Activated naive CD8-positive, alpha-beta T cell treated with anti-CD3 and anti-CD28 coated beads, Interleukin-2, amount 50 U/mL, for 24 hours (primary cell): ENCODE results near the gene EEPD1.

Experiments used
- ATAC-seq: fragments of 150-1000 bp; cut with Tn5 transposase; one replicate; pipeline ENCODE4 v1.10.0; 2021
- DNase-seq: peaks from one replicate; pipeline ENCODE4 v3.0.0; 2021
- H3K27ac Mint-ChIP-seq: one replicate; pipeline ENCODE4 v1.8.0; 2021; ENCODE audit warnings: mild to moderate bottlenecking, mixed read lengths
- H3K27me3 Mint-ChIP-seq: one replicate; pipeline ENCODE4 v1.8.0; 2021; ENCODE audit warnings: mixed read lengths
- H3K36me3 Mint-ChIP-seq: one replicate; pipeline ENCODE4 v1.8.0; 2021; ENCODE audit warnings: low read depth, mixed read lengths
- H3K4me1 Mint-ChIP-seq: one replicate; pipeline ENCODE4 v1.8.0; 2021; ENCODE audit warnings: mixed read lengths
- H3K4me3 Mint-ChIP-seq: one replicate; pipeline ENCODE4 v1.8.0; 2021; ENCODE audit warnings: mild to moderate bottlenecking, moderate library complexity, mixed read lengths
- H3K9me3 Mint-ChIP-seq: one replicate; pipeline ENCODE4 v1.8.0; 2021; ENCODE audit warnings: mixed read lengths

Gene EEPD1

DNA sequence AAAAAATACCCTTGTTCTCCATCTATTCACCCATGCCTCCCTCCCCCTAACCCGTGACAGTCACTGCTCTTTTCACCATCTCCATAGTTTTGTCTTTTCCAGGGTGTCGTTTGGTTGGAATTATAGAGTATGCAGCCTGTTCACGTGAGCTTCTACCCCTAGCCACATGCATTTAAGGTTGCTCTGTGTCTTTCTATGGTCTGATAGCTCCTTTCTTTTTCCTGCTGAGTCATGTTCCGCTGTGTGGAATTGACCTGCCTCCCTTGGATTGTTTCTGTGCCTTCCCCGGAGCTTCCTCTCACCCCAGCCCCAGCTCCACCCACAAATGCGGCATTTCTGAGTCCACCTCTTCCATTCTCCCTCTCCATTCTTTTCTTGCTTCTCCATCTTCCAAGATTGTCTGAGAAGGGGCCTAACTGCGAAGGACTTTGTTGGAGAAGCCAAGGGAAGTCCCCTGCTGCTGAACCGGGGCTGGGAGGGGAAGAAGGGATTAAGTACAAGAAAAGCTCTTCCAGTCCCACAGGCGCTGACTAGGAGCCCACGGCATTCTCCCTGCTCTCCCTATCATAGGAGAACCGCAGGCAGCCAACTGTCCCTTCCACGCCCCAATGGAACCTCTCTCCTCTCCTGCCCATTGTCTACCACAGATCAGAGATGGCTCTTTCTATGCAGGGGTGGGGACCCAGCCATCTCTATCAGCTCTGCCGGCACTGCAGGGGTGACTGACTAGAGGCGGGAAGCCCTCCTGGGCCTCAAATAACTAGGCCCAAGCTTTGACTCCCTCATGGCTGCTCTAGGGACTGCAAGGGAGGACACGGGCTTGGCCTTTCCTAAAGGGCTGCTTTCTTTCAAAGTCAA lies 149.1 kb downstream of the EEPD1 start:
- Mint-ChIP-seq H3K27ac (no peak overlapping the region), H3K4me3 (no peak overlapping the region), H3K9me3 (no peaks in the 10 kb centered on the region), H3K4me1 (no peaks in the 10 kb centered on the region), H3K36me3 (no peaks in the 10 kb centered on the region), H3K27me3 (no peaks in the 10 kb centered on the region)
- DNase-seq (no peak), ATAC-seq (no peak)

- Mint-ChIP-seq H3K9me3 (no peaks in the 10 kb centered on the region), H3K4me1 (no peaks in the 10 kb centered on the region), H3K36me3 (no peaks in the 10 kb centered on the region), H3K4me3 (no peak overlapping the region), H3K27me3 (no peaks in the 10 kb centered on the region), H3K27ac (no peak overlapping the region)
- ATAC-seq (no peak), DNase-seq (no peak)
Measured at GRCh38 chr7:36303202-36304098, 150.4 kb downstream of the EEPD1 start.

- H3K4me3 Mint-ChIP-seq, result no peak overlapping the region
- no peaks in the 10 kb centered on the region for H3K36me3 Mint-ChIP-seq
- no peaks in the 10 kb centered on the region for H3K4me1 Mint-ChIP-seq
- H3K27ac Mint-ChIP-seq, result no peak overlapping the region
- H3K9me3 Mint-ChIP-seq, result no peaks in the 10 kb centered on the region
- no peak for ATAC-seq
- DNase-seq, result no peak
- no peaks in the 10 kb centered on the region for H3K27me3 Mint-ChIP-seq
Measured at GRCh38 chr7:36304099-36304425, 151.0 kb downstream of the EEPD1 start.

GRCh38 chr7:36305226-36305625 lies 152.2 kb downstream of the EEPD1 start:
- no peak overlapping the region for H3K27ac Mint-ChIP-seq

DNA sequence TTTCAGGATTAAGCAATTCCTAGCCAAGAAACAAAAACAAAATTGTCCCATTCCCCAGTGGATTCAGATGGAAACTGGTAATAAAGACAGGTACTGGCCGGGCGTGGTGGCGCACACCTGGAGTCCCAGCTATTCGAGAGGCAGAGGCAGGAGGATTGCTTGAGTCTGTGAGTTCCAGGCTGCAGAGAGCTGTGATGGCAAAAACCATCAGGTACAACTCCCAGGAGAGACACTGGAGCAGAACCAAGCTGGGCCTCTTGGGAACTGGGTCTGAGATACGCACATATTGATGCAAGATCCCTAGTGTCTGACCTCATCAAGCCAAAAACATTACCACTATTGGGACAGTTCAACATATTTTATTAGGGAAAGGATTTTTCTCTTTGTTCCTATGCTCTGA lies 152.6 kb downstream of the EEPD1 start:
- Mint-ChIP-seq H3K27me3 (no peaks in the 10 kb centered on the region), H3K4me3 (no peak overlapping the region), H3K27ac (no peak overlapping the region), H3K9me3 (no peaks in the 10 kb centered on the region), H3K4me1 (no peaks in the 10 kb centered on the region), H3K36me3 (no peaks in the 10 kb centered on the region)
- ATAC-seq, result no peak
- DNase-seq, result no peak

More at GRCh38 chr7:36305226-36305625, 152.2 kb downstream of the EEPD1 start:
- Mint-ChIP-seq H3K4me1 (no peaks in the 10 kb centered on the region), H3K4me3 (no peak overlapping the region), H3K9me3 (no peaks in the 10 kb centered on the region), H3K27me3 (no peaks in the 10 kb centered on the region), H3K36me3 (no peaks in the 10 kb centered on the region)
- no peak for DNase-seq
- no peak for ATAC-seq

- Mint-ChIP-seq H3K27ac (no peak overlapping the region), H3K27me3 (no peaks in the 10 kb centered on the region), H3K4me1 (no peaks in the 10 kb centered on the region), H3K36me3 (no peaks in the 10 kb centered on the region), H3K4me3 (no peak overlapping the region), H3K9me3 (no peaks in the 10 kb centered on the region)
- ATAC-seq, result no peak
- DNase-seq, result no peak
Measured at GRCh38 chr7:36306222-36306621, 153.2 kb downstream of the EEPD1 start.

- H3K4me1 Mint-ChIP-seq, result no peaks in the 10 kb centered on the region
- no peak for DNase-seq
- no peaks in the 10 kb centered on the region for H3K36me3 Mint-ChIP-seq
- H3K9me3 Mint-ChIP-seq, result no peaks in the 10 kb centered on the region
- no peak for ATAC-seq
- no peak overlapping the region for H3K27ac Mint-ChIP-seq
- H3K4me3 Mint-ChIP-seq, result no peak overlapping the region
- no peaks in the 10 kb centered on the region for H3K27me3 Mint-ChIP-seq
Measured at GRCh38 chr7:36306722-36307121, 153.7 kb downstream of the EEPD1 start.

GRCh38 chr7:36308031-36308430 lies 155.0 kb downstream of the EEPD1 start:
- Mint-ChIP-seq H3K4me1 (no peaks in the 10 kb centered on the region), H3K27ac (no peak overlapping the region), H3K36me3 (no peaks in the 10 kb centered on the region), H3K9me3 (no peaks in the 10 kb centered on the region), H3K4me3 (no peak overlapping the region), H3K27me3 (no peaks in the 10 kb centered on the region)
- DNase-seq, result no peak
- ATAC-seq, result no peak

GRCh38 chr7:36309301-36309700 lies 156.2 kb downstream of the EEPD1 start:
- H3K27ac Mint-ChIP-seq, result no peak overlapping the region
- H3K4me1 Mint-ChIP-seq, result no peaks in the 10 kb centered on the region
- DNase-seq, result no peak
- no peaks in the 10 kb centered on the region for H3K9me3 Mint-ChIP-seq
- no peaks in the 10 kb centered on the region for H3K36me3 Mint-ChIP-seq
- no peak overlapping the region for H3K4me3 Mint-ChIP-seq
- ATAC-seq, result no peak
- no peaks in the 10 kb centered on the region for H3K27me3 Mint-ChIP-seq

GRCh38 chr7:36309716-36310115 lies 156.7 kb downstream of the EEPD1 start:
- ATAC-seq (no peak), DNase-seq (no peak)
- H3K27ac Mint-ChIP-seq, result no peak overlapping the region
- no peaks in the 10 kb centered on the region for H3K9me3 Mint-ChIP-seq
- H3K4me3 Mint-ChIP-seq, result no peak overlapping the region
- H3K27me3 Mint-ChIP-seq, result no peaks in the 10 kb centered on the region
- no peaks in the 10 kb centered on the region for H3K36me3 Mint-ChIP-seq
- no peaks in the 10 kb centered on the region for H3K4me1 Mint-ChIP-seq

- no peak for ATAC-seq
- no peaks in the 10 kb centered on the region for H3K4me1 Mint-ChIP-seq
Measured at GRCh38 chr7:36310897-36311296, 157.8 kb downstream of the EEPD1 start.

GRCh38 chr7:36311539-36311938 lies 158.5 kb downstream of the EEPD1 start:
- no peak for DNase-seq
- Mint-ChIP-seq H3K9me3 (no peaks in the 10 kb centered on the region), H3K4me3 (no peak overlapping the region), H3K27me3 (no peaks in the 10 kb centered on the region), H3K27ac (no peak overlapping the region), H3K4me1 (no peaks in the 10 kb centered on the region), H3K36me3 (no peaks in the 10 kb centered on the region)
- ATAC-seq, result no peak

More at GRCh38 chr7:36310897-36311296, 157.8 kb downstream of the EEPD1 start:
- Mint-ChIP-seq H3K27me3 (no peaks in the 10 kb centered on the region), H3K27ac (no peak overlapping the region), H3K4me3 (no peak overlapping the region), H3K36me3 (no peaks in the 10 kb centered on the region), H3K9me3 (no peaks in the 10 kb centered on the region)
- DNase-seq, result no peak

DNA sequence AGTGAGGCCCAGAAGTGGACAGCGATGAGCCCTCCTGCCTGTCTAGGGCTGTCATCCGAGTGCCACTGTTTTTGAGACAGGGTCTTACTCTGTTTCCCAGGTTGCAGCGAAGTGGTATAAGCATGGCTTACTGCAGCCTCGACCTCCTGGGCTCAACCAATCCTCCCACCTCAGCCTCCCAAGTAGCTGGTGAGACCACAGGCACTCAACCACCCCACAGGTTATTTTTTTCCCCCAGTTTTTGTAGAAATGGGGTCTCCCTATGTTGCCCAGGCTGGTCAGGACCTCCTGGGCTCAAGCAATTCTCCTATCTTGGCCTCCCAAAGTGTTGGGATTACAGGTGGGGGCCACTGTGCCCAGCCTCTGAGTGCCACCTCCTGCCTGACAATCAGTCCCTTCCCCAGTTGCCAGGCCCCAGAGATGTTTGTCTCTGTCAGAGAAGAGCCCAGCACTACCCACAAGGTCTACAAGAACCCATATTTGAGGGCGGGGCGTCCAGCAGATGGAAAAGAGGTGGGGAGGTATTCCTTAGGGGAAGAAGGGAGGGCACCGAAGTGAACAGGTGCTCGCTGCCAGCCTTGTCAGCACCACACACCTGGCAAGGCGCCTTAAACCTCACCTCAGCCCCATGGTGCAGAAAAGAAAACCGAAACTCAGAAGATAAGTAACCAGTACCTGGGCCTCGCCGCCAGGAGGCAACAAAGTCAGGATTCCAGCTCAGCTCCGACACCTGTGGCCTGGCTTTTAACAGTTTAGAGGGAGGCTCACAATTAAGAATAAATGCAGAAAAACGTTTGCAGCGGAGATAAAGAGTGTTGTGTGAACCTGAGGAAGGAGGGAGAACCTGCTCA lies 159.2 kb downstream of the EEPD1 start:
- H3K27ac Mint-ChIP-seq, result no peak overlapping the region
- H3K27me3 Mint-ChIP-seq, result no peaks in the 10 kb centered on the region
- H3K9me3 Mint-ChIP-seq, result no peaks in the 10 kb centered on the region
- no peaks in the 10 kb centered on the region for H3K4me1 Mint-ChIP-seq
- no peak for ATAC-seq
- DNase-seq, result no peak
- no peaks in the 10 kb centered on the region for H3K36me3 Mint-ChIP-seq
- H3K4me3 Mint-ChIP-seq, result no peak overlapping the region

DNA sequence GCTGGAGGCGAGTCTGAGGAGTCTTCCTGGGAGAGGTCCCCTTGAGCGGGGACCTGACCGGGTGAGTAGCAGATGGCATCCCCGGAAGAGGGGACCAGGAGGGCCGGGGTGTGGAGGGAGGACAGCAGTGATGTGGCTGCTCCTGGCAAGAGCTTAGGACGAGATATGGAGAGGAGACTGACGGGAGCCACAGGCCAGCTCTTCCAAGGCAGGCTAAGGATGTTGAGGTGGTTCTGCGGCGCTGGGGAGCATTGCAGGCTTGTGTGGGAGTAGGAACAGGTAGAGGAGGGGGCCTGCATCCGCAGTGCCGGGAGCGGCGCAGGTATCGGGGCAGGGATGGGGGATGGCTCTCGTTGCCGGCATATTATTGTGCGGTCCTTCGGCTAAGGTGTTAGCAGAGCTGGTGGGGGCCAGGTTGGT lies 159.9 kb downstream of the EEPD1 start:
- ATAC-seq (no peak), DNase-seq (no peak)
- H3K4me1 Mint-ChIP-seq, result no peaks in the 10 kb centered on the region
- no peak overlapping the region for H3K27ac Mint-ChIP-seq
- H3K27me3 Mint-ChIP-seq, result no peaks in the 10 kb centered on the region
- no peaks in the 10 kb centered on the region for H3K9me3 Mint-ChIP-seq
- no peaks in the 10 kb centered on the region for H3K36me3 Mint-ChIP-seq
- H3K4me3 Mint-ChIP-seq, result no peak overlapping the region
